K562 (cell line): ENCODE data around the gene PLEK2. TPM values are rescaled to one million over a fixed set of nuclear protein-coding genes. Genes with fewer than 3 reads are reported as not detected.

Source experiments
- ATAC-seq: fragments of 200-7000 bp; cut with Tn5 transposase; 3 replicates; pipeline ENCODE4 v1.9.1; 2020; ENCODE audit warnings: moderate library complexity
- BruUV-seq: library from RNA; stranded (reverse); fragments of 400-500 nt; replicated peaks from 2 replicates; lab custom pipeline; 2021; lab: Mats Ljungman, UMichigan
- CTCF ChIA-PET: fragments of 300-600 bp; formaldehyde crosslinking; extraction: SDS; loops from one replicate; lab custom pipeline; 2021; ENCODE audit warnings: low intra/inter-chr PET ratio; lab: Yijun Ruan, JAX
- POLR2A ChIA-PET: fragments of 300-600, 350-650 bp; sonication (Branson Sonifier 250); formaldehyde crosslinking; extraction: SDS; loops from one replicate; lab custom pipeline; 2021; ENCODE audit warnings: antibody characterized with exemption, inconsistent platforms; lab: Yijun Ruan, JAX
- DNase-seq, 4 experiments: peaks; one replicate each; pipeline versions ENCODE4 v3.0.0 to v3.0.0-alpha.2; 2011 to 2018; ENCODE audit warnings: low spot score in 3 of 4, mixed read lengths in 3 of 4; ENCODE audit errors: extremely low read depth in 1 of 4
- FAIRE-seq: peaks from 2 replicates; lab custom pipeline; 2011; peaks lifted over from hg19 to GRCh38; lab: Jason Lieb, UNC
- H2AFZ ChIP-seq: 2 replicates; pipeline ENCODE4 v1.6.0; 2011; ENCODE audit warnings: low read depth, low read length, control low read depth, inconsistent platforms
- H3K27ac ChIP-seq: fragments of 200-600 bp; 3 replicates; pipeline ENCODE4 v1.8.0; 2011; ENCODE audit warnings: low read depth, mild to moderate bottlenecking, control low read depth, inconsistent platforms, low read length, moderate library complexity, mixed read lengths; ENCODE audit errors: extremely low read depth
- H3K27me3 ChIP-seq, 2 experiments: fragments of 300-600 bp in 1 of 2; 2 replicates in 1 of 2; 3 replicates in 1 of 2; pipeline versions ENCODE4 v1.6.0 to v1.8.0; 2011; ENCODE audit warnings: inconsistent platforms in 2 of 2, low read length in 2 of 2, mild to moderate bottlenecking in 1 of 2, mixed read lengths in 1 of 2, moderate library complexity in 1 of 2; ENCODE audit not compliant: control insufficient read depth in 2 of 2, insufficient read depth in 2 of 2
- H3K36me3 ChIP-seq: fragments of 300-600 bp; 3 replicates; pipeline ENCODE4 v1.8.0; 2011; ENCODE audit warnings: mild to moderate bottlenecking, low read length, inconsistent platforms; ENCODE audit not compliant: control insufficient read depth, insufficient read depth
- H3K4me1 ChIP-seq, 2 experiments: fragments of 200-600 bp in 1 of 2; replicated peaks in 1 of 2; 2 replicates in 1 of 2; 3 replicates in 1 of 2; pipeline versions ENCODE4 v1.5.1 to v1.8.0; 2011; ENCODE audit warnings: inconsistent platforms in 2 of 2, low read length in 2 of 2, mild to moderate bottlenecking in 1 of 2, mixed read lengths in 1 of 2, moderate library complexity in 1 of 2; ENCODE audit not compliant: control insufficient read depth in 2 of 2, insufficient read depth in 2 of 2
- H3K4me2 ChIP-seq: 2 replicates; pipeline ENCODE4 v1.6.1; 2011; ENCODE audit warnings: low read length, control low read depth, inconsistent platforms, mixed read lengths; ENCODE audit not compliant: insufficient read depth
- H3K4me3 ChIP-seq: fragments of 200-600 bp; sonication (generic), shearing (Covaris generic); 2 replicates; pipeline ENCODE4 v1.5.1; 2016; ENCODE audit warnings: control low read depth, inconsistent platforms
- H3K79me2 ChIP-seq: fragments of 200-600 bp; 3 replicates; pipeline ENCODE4 v1.8.0; 2011; ENCODE audit warnings: low read length, inconsistent platforms; ENCODE audit not compliant: control insufficient read depth, insufficient read depth
- H3K9ac ChIP-seq, 2 experiments: 2 replicates each; pipeline versions ENCODE4 v1.6.0 to v1.6.1; 2011; ENCODE audit warnings: low read depth in 2 of 2, low read length in 2 of 2, control low read depth in 1 of 2, inconsistent platforms in 1 of 2, mild to moderate bottlenecking in 1 of 2, mixed read lengths in 1 of 2; ENCODE audit not compliant: insufficient read depth in 1 of 2
- H3K9me1 ChIP-seq: one replicate; pipeline ENCODE4 v1.6.0; 2011; ENCODE audit warnings: inconsistent platforms, mild to moderate bottlenecking, low read length, moderate library complexity; ENCODE audit not compliant: control insufficient read depth, insufficient read depth
- H3K9me3 ChIP-seq: replicated peaks from 2 replicates; pipeline ENCODE4 v1.5.1; 2011; ENCODE audit warnings: low read depth, low read length, inconsistent platforms; ENCODE audit not compliant: control insufficient read depth, insufficient read depth
- H4K20me1 ChIP-seq: replicated peaks from 2 replicates; pipeline ENCODE4 v1.6.1; 2011; ENCODE audit warnings: low read length, inconsistent platforms, mixed read lengths; ENCODE audit not compliant: control insufficient read depth, insufficient read depth
- NFRKB ChIP-seq: fragments of 450-650 bp; IDR thresholded peaks from 2 replicates; pipeline ENCODE4 v1.6.1; 2016; ENCODE audit warnings: low read depth
- ZNF184 ChIP-seq: sonication (generic); formaldehyde crosslinking; IDR thresholded peaks from 2 replicates; pipeline ENCODE4 v1.5.0; 2020; ENCODE audit warnings: missing genetic modification reagents
- WGBS: fragments of 100-300 bp; shearing (Covaris generic); methylation state at CpG from one replicate; pipeline ENCODE4 v1.1.6; 2016; ENCODE audit warnings: low coverage, mixed read lengths; ENCODE audit not compliant: insufficient coverage; ENCODE audit errors: missing lambda C conversion rate; 5-methylcytosine and 5-hydroxymethylcytosine counted together
- in situ Hi-C: fragments of 300-500 bp; cut with MboI; formaldehyde crosslinking; loops from 4 replicates; pipeline ENCODE4 v1.15.0; 2018; ENCODE audit warnings: inconsistent platforms, mixed read lengths
- intact Hi-C: fragments of 100-400 bp; cut with micrococcal nuclease; formaldehyde crosslinking; loops from 2 replicates; pipeline ENCODE4 v1.14.2; 2022
- polyA plus RNA-seq, 8 experiments: library from polyadenylated mRNA; depleted of rRNA in 4 of 8; stranded (reverse) in 5 of 8; unstranded in 3 of 8; fragments of >200 nt; fragmentation: Nextera tagmentation in 2 of 8; fragmentation: Illumina TruSeq in 1 of 8; extraction: Ambion mirVana in 2 of 8; extraction: Trizol in 1 of 8; gene quantifications; 2 replicates each; pipeline versions ENCODE4 v1.2.1 to v1.2.3, GENCODE V29; 2011 to 2014; ENCODE audit warnings: inconsistent platforms in 1 of 8, missing spikeins in 1 of 8
- total RNA-seq, 7 experiments: library from RNA; depleted of rRNA in 6 of 7; stranded (reverse); fragments of >200 nt in 6 of 7; fragmentation: Illumina TruSeq in 2 of 7; extraction: Trizol in 2 of 7; gene quantifications; 2 replicates each; pipeline versions ENCODE4 v1.2.1 to v1.2.3, GENCODE V29; 2011 to 2021; ENCODE audit warnings: low replicate concordance in 1 of 7
- TF ChIP-seq, protein P1 (sequence below): fragments of 250-450 bp; sonication (Bioruptor Pico); IDR thresholded peaks from 2 replicates; pipeline ENCODE4 v1.9.0; 2021; ENCODE audit warnings: mild to moderate bottlenecking, inconsistent platforms
- TF ChIP-seq, protein P2 (sequence below): sonication (generic); formaldehyde crosslinking; IDR thresholded peaks from 2 replicates; pipeline ENCODE4 v1.8.0; 2022; ENCODE audit warnings: mild to moderate bottlenecking, missing genetic modification reagents

The PLEK2 gene
- total and polyA plus RNA-seq, 9 of the 15 experiments (the other 6 are each of a cell fraction or from before 2014, with no cell fraction given): not detected

GRCh38 chr14:67457782-67458181 is 45.8 kb upstream of the PLEK2 start:
- H3K27me3 ChIP-seq: peaks cover 0 to 20% of the 10 kb centered on the region in 2 experiments; a peak in 3 of 5 replicates
- in situ Hi-C loops: no loop called here
- no peaks in the 10 kb centered on the region for H3K36me3 ChIP-seq
- 0% methylated on average over 6 of the region's 6 CpGs for WGBS
- ChIA-PET CTCF (no interaction called here), POLR2A (interaction anchor here (0.6 to 1.1 kb wide), 4 partner anchors 9 to 21 kb away, joined by 3 to 6 read pairs (median 4); no protein-coding TSS in a partner anchor)
- no peak overlapping the region for H3K4me3 ChIP-seq
- DNase-seq: no peak
- no peaks in the 10 kb centered on the region for H3K9me3 ChIP-seq
- H4K20me1 ChIP-seq: no peaks in the 10 kb centered on the region
- no peaks in the 10 kb centered on the region; a peak in 1 of 5 replicates for H3K4me1 ChIP-seq
- no peak; the same call in 2 of the 3 replicates for ATAC-seq
- no peak overlapping the region for H2AFZ ChIP-seq
- FAIRE-seq: no peak
- H3K27ac ChIP-seq: no peak overlapping the region
- no peaks in the 10 kb centered on the region for H3K79me2 ChIP-seq
- H3K9ac ChIP-seq: peak overlapping the region in 1 of 2 experiments; percentile 56; a peak in 1 of 4 replicates
- BruUV-seq: no TSS peak
- H3K9me1 ChIP-seq: no peaks in the 10 kb centered on the region
- no peak overlapping the region for H3K4me2 ChIP-seq
- TF ChIP-seq ZNF184 (CRISPR knock-in tag) (no peak), NFRKB (no peak)
- TF ChIP-seq, protein P1, sequence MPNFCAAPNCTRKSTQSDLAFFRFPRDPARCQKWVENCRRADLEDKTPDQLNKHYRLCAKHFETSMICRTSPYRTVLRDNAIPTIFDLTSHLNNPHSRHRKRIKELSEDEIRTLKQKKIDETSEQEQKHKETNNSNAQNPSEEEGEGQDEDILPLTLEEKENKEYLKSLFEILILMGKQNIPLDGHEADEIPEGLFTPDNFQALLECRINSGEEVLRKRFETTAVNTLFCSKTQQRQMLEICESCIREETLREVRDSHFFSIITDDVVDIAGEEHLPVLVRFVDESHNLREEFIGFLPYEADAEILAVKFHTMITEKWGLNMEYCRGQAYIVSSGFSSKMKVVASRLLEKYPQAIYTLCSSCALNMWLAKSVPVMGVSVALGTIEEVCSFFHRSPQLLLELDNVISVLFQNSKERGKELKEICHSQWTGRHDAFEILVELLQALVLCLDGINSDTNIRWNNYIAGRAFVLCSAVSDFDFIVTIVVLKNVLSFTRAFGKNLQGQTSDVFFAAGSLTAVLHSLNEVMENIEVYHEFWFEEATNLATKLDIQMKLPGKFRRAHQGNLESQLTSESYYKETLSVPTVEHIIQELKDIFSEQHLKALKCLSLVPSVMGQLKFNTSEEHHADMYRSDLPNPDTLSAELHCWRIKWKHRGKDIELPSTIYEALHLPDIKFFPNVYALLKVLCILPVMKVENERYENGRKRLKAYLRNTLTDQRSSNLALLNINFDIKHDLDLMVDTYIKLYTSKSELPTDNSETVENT (CRISPR knock-in tag): no peak
- TF ChIP-seq, protein P2, sequence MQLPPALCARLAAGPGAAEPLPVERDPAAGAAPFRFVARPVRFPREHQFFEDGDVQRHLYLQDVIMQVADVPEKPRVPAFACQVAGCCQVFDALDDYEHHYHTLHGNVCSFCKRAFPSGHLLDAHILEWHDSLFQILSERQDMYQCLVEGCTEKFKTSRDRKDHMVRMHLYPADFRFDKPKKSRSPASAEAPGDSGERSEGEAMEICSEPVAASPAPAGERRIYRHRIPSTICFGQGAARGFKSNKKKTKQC (CRISPR knock-in tag): no peak
- intact Hi-C loops: no loop called here
